Uterus (tissue), 4 donors: Measurements from ENCODE around the gene HADHB. TPM values are rescaled to one million over a fixed set of nuclear protein-coding genes. Genes with fewer than 3 reads are reported as not detected.
"Not testable (repeated sequence)": the region's sequence is repeated elsewhere in the genome, so short reads cannot be mapped to it uniquely, and the experiment has no call there.

ENCODE experiments used
- DNase-seq, 2 donors: peaks; one replicate each; pipeline ENCODE4 v3.0.0-alpha.2; 2019 to 2020
- H3K27ac ChIP-seq, 2 donors: fragments of 200-600 bp; sonication (generic); 1 replicate in 1 of 2; 2 replicates in 1 of 2; pipeline ENCODE4 v1.5.1; 2016 to 2018
- H3K27me3 ChIP-seq, 2 donors: fragments of 200-600 bp; sonication (generic); one replicate each; pipeline ENCODE4 v1.5.1; 2018 to 2019; ENCODE audit warnings: control low read depth in 1 of 2
- H3K36me3 ChIP-seq, 2 donors: fragments of 200-600 bp; sonication (generic); one replicate each; pipeline ENCODE4 v1.5.1; 2019; ENCODE audit warnings: control low read depth in 1 of 2
- H3K4me1 ChIP-seq, 2 donors: fragments of 200-600 bp; sonication (generic); one replicate each; pipeline ENCODE4 v1.5.1; 2018 to 2019; ENCODE audit warnings: control low read depth in 1 of 2
- H3K4me3 ChIP-seq, 2 donors: fragments of 200-600 bp; sonication (generic); 1 replicate in 1 of 2; 2 replicates in 1 of 2; pipeline ENCODE4 v1.5.1; 2018 to 2019; ENCODE audit warnings: mild to moderate bottlenecking in 1 of 2
- H3K9me3 ChIP-seq, 2 donors: fragments of 200-600 bp; sonication (generic); one replicate each; pipeline ENCODE4 v1.5.1; 2019; ENCODE audit warnings: control low read depth in 1 of 2
- CTCF ChIP-seq, 4 experiments: fragments of 200-600 bp in 2 of 4; fragments of 450-650 bp in 2 of 4; sonication (generic) in 2 of 4; IDR thresholded peaks; one replicate each; pipeline ENCODE4 v1.5.1; 2016 to 2019; ENCODE audit warnings: antibody characterized with exemption in 4 of 4, mild to moderate bottlenecking in 2 of 4, moderate library complexity in 1 of 4
- POLR2A ChIP-seq, 2 donors: fragments of 450-650 bp; IDR thresholded peaks; one replicate each; pipeline ENCODE4 v1.6.1; 2016; ENCODE audit warnings: antibody characterized with exemption in 2 of 2, mild to moderate bottlenecking in 1 of 2, moderate library complexity in 1 of 2
- intact Hi-C: fragments of 100-400 bp; cut with DNase I; formaldehyde crosslinking; loops from one replicate; pipeline ENCODE4 v1.15.1; 2023; ENCODE audit warnings: low total_unique reads
- total RNA-seq, 4 donors: library from RNA; depleted of rRNA in 3 of 4; stranded (reverse); fragments of >200 nt in 3 of 4; gene quantifications; one replicate each; pipeline versions ENCODE4 v1.1.0 to v1.2.4, GENCODE V29; 2014 to 2023
- donor health status: DM: yes; HTN: yes; CAD: no.

Gene HADHB
- total RNA-seq, 4 donors from 2014 or later, result 45.3 to 126 (median 82.5) TPM

DNA sequence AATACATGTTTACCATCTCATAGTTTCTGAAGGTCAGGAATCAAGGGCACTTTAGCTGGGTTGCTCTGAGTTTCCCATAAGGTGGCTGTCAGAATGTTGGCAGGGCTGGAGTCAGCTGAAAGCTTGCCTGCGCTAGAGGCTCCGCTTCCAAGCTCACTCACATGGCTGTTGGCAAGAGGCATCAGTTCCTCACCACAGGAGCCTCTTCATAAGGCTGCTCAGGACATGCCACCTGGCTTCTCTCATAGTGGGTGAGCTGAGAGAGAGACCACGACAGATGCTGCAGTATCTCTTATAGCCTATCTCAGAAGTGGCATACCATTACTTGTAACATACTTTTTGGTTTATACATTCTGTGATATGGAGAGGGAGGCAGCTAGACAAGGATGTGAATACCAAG, 7.2 kb downstream of the HADHB start:
- no peaks in the 10 kb centered on the region for H3K27me3 ChIP-seq
- H3K27ac ChIP-seq, result no peak overlapping the region
- no peaks in the 10 kb centered on the region for H3K36me3 ChIP-seq
- H3K4me3 ChIP-seq, result no peak overlapping the region
- intact Hi-C loops, result no loop called here
- TF ChIP-seq CTCF (IDR thresholded peaks at IDR 0.05) (no peak), POLR2A (IDR thresholded peaks at IDR 0.05) (no peak)
- H3K4me1 ChIP-seq, result no peaks in the 10 kb centered on the region
- no peak for DNase-seq
- no peaks in the 10 kb centered on the region for H3K9me3 ChIP-seq

DNA sequence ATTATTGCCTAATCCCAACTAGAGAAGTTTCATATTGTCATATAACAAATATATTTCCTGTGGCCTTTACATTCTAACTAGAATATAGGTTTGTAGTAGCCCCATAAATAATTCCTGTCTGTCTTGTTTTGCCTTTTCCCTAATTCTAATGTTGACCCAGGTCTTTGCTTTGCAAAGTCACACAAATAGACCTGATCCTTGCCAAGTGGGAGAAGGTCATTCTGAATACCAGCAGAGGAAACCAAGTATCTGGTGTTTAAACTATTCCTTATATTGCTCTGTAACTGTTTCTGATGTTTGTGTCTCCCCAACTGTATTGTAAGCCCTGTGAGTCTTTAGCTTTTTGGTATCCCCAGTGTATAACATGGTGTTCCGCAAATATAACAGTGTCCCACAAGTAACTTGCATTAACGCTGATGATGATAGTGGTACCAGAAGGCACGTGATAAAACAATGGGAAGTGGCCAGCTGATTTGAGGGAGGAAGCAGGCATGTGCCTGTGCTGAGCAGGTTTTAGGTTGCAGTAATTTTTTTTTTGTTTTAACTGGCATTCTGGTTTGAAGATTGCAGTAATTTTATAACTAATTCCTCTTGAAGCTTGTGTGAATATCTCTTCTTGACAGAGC, 11.1 kb downstream of the HADHB start:
- Histone ChIP-seq H3K4me3 (no peak overlapping the region), H3K27ac (no peak overlapping the region), H3K36me3 (no peaks in the 10 kb centered on the region), H3K9me3 (no peaks in the 10 kb centered on the region), H3K27me3 (no peaks in the 10 kb centered on the region), H3K4me1 (no peaks in the 10 kb centered on the region)
- no peak for DNase-seq
- TF ChIP-seq POLR2A (IDR thresholded peaks at IDR 0.05), result no peak
- intact Hi-C loops, result no loop called here

- H3K4me3 ChIP-seq, intact Hi-C loops, H3K4me1 ChIP-seq, H3K9me3 ChIP-seq, H3K27ac ChIP-seq, H3K27me3 ChIP-seq, DNase-seq, H3K36me3 ChIP-seq: not testable (repeated sequence)
Observed at GRCh38 chr2:26258836-26259235, 14.1 kb downstream of the HADHB start.

DNA sequence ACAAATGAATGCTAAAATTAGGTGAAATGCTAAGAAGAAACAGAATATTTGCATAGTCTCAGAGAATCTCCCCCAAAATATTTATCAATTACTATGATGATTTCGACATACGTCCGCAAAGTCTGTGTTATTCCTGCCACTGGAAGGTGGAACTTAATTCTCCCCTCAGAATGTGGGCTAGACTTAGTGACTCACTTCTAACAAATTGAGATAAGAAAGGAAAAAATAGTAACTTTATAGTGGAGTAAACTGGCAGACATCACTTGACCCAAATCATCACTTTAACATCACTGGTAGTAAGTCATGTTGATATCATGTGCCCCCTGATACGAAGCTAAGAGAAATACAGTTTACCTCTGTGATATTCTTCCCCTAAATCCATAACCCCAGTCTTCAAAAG, 23.5 kb downstream of the HADHB start:
- Histone ChIP-seq H3K9me3 (no peaks in the 10 kb centered on the region), H3K4me3 (no peak overlapping the region), H3K36me3 (no peaks in the 10 kb centered on the region), H3K4me1 (no peaks in the 10 kb centered on the region), H3K27ac (no peak overlapping the region), H3K27me3 (no peaks in the 10 kb centered on the region)
- DNase-seq, result no peak
- TF ChIP-seq CTCF (IDR thresholded peaks at IDR 0.05) (no peak), POLR2A (IDR thresholded peaks at IDR 0.05) (no peak)
- intact Hi-C loops, result no loop called here

DNA sequence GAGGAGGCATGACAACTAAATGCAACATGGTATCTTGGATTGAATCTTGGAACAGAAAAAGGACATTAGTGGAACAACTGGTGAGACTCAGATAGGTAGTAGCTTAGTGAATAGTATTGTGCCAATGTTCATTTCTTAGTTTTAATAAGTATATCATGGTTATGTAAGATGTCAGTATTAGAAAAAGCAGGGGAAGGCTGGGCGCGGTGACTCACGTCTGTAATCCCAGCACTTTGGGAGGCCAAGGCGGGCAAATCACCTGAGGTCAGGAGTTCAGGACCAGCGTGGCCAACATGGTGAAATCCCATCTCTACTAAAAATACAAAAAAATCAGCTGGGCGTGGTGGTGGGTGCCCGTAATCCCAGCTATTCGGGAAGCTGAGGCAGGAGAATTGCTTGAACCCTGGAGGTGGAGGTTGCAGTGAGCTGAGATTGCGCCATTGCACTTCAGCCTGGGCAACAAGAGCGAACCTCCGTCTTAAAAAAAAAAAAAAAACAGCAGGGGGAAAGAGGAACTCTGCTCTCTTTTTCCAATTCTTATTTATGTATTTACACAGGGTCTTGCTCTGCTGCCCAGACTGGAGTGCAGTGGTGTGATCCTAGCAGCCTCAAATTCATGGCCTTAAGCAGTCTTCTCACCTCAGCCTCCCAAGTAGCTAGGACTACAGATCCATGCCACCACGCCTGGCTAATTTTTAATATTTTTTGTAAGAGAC, 24.1 kb downstream of the HADHB start:
- DNase-seq, H3K4me3 ChIP-seq, H3K36me3 ChIP-seq, H3K27ac ChIP-seq, H3K27me3 ChIP-seq, H3K4me1 ChIP-seq, intact Hi-C loops, H3K9me3 ChIP-seq: not testable (repeated sequence)

GRCh38 chr2:26269571-26270158, 24.9 kb downstream of the HADHB start:
- Histone ChIP-seq H3K36me3 (no peaks in the 10 kb centered on the region), H3K27ac (no peak overlapping the region)
- DNase-seq, result no peak

More at GRCh38 chr2:26269571-26270158, 24.9 kb downstream of the HADHB start:
- intact Hi-C loops, result no loop called here
- H3K9me3 ChIP-seq, result no peaks in the 10 kb centered on the region
- no peak overlapping the region for H3K4me3 ChIP-seq
- no peaks in the 10 kb centered on the region for H3K4me1 ChIP-seq
- no peaks in the 10 kb centered on the region for H3K27me3 ChIP-seq
- no peak for TF ChIP-seq CTCF (IDR thresholded peaks at IDR 0.05)
- TF ChIP-seq POLR2A (IDR thresholded peaks at IDR 0.05), result no peak
